Stimulated activated CD8-positive, alpha-beta memory T cell treated with anti-CD3 and anti-CD28 coated beads, Interleukin-12 subunit alpha, Interleukin-12 subunit beta, amount 100 ng/mL, for 24 hours (primary cell): ENCODE results near the gene CCL26.

Source experiments
- DNase-seq: peaks from one replicate; pipeline ENCODE4 v3.0.0-alpha.2; 2020; ENCODE audit errors: extremely low read depth

CCL26 gene, protein sequence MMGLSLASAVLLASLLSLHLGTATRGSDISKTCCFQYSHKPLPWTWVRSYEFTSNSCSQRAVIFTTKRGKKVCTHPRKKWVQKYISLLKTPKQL

DNA sequence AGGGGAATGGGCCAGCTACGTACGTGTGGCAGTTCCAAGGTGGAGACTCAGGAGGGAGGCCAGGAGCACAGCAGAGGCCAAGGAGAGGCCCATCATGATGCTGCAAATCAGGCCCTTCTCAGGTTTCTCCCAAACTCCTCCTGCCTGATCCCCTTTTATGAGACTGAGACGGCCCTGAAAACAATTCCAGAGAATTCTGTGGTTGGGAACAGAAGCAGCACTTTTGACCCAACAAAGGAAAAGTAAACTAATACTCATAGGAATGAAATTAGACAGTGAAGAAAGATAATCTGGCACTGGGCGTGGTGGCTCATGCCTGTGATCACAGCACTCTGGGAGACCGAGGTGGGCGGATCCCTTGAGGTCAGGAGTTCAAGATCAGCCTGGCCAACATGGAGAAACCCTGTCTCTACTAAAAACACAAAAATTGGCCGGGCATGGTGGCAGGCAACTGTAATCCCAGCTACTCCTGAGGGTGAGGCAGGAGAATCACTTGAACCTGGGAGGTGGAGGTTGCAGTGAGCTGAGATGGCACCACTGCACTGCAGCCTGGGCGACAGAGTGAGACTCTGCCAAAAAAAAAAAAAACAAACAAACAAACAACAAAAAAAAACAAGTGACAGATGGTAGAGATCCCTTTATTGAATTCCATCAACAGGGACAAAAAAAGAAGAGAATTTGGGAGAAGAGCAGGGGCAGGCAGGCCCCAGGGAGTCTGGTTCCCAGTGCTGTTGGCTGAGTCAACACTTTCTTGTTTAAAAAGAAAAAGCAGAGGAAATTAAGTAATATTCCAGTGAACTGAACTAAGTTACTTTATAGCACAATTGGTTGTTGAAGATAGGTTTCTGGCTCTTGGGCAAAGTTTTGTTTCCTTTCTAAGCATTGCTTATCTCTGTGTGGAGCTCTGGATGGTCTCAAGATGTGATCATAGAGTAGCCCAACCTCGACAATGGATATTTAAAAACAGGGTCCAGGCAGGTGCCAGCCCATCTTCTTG, at the start of gene CCL26:
TSS of gene CCL26 (minus strand) at position 131 of the 997 bp plus-strand sequence. CDS start at position 96, 35 bp downstream.
- DNase-seq = no peak

GRCh38 chr7:75820688-75821087, 48.7 kb upstream of the CCL26 start:
- DNase-seq = no peak

GRCh38 chr7:75819711-75820110, 47.7 kb upstream of the CCL26 start:
- DNase-seq = no peak

DNA sequence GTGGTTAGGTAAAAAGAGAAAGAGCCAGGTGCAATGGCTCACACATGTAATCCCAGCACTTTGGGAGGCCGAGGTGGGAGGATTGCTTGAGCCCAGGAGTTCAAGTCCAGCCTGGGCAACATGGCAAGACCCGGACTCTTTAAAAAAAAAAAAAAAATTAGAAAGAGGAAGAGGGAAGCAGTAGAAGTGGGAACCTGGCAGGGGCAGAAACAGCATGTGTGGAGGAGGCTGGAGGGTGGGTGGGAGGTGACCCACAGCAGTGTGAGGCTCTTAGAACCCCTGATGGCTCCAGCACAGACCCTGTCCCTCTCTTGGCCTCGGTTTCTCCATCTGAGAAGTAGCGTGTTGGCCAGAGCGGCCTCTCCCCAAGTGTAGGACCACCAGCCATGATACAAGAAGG, 46.5 kb upstream of the CCL26 start:
- DNase-seq = no peak

DNA sequence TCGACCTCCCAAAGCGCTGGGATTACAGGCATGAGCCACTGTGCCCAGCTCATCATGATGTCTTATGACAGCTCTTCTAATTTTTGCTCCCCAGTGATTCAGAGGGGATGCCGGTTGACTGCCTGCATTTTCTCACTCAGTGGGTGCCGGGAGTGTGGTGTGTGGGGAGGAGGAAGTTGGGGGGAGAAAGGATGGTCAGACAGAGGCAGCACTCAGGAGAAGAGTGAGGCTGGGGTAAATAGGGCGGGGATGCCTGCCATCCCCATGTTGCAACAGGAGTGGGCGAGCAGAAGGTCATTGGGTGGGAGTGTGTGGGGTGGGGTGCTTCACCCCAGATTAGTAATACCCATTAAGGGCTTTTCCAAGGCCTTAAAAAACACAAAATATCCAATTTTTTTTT, 45.1 kb upstream of the CCL26 start:
- DNase-seq = no peak

- no peak for DNase-seq
These were observed 43.5 kb upstream of the CCL26 start for GRCh38 chr7:75815418-75816064.

DNA sequence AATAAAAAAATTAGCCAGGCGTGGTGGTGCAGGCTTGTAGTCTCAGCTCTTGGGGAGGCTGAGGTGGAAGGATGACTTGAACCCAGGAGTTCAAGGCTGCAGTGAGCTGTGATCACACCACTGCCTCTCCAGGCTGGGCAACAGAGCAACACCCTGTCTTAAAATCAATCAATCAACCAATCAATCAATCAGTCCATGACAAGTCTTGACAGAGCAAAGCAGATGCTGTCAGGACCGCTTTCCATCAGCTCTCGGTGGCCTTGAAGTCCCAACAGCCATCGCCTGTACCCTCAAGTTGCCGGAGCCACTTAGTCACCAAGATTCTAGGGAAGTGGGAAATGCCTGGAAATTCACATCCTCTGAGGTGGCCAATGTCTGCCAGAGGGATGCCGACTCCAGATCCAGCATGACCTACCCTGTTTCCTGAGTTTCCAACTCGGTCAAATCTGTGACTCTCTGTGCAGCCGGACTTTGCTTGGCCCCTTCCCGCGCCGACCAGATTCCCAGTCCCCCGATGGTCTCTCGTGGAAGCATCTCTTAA, 42.5 kb upstream of the CCL26 start:
- no peak for DNase-seq

- DNase-seq = no peak
These were observed 41.8 kb upstream of the CCL26 start, which contains the start of gene CCL24 for GRCh38 chr7:75813781-75814236. Gene CCL24 (minus strand): TSS chr7:75813806. CDS start chr7:75813715, 91 bp downstream.

- no peak for DNase-seq
These were observed 41.1 kb upstream of the CCL26 start for GRCh38 chr7:75813084-75813483.

- no peak for DNase-seq
These were observed 40.1 kb upstream of the CCL26 start for GRCh38 chr7:75811894-75812678.

- no peak for DNase-seq
These were observed 37.4 kb upstream of the CCL26 start for GRCh38 chr7:75809396-75809795.

DNA sequence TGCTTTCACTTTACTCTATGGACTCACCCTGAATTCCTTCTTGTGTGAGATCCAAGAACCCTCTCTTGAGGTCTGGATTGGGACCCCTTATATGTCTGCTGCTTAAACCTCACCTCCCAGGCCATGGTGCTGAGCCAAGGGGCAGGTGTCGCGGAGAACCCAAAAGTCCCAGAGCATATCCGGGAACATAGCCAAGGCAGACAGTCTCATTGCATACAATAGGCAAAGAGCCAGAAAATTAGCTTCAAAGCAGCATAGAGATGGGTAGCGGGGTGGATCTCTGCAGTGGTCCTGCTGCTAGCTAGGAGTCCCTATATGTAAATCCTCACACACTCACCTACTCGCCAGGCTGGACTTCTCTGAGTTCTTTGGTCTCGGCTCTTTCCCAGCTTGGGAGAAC, 36.1 kb upstream of the CCL26 start:
- no peak for DNase-seq

GRCh38 chr7:75807452-75807851, 35.4 kb upstream of the CCL26 start:
- DNase-seq = no peak

- DNase-seq = no peak
These were observed 34.7 kb upstream of the CCL26 start for GRCh38 chr7:75806560-75807307.

DNA sequence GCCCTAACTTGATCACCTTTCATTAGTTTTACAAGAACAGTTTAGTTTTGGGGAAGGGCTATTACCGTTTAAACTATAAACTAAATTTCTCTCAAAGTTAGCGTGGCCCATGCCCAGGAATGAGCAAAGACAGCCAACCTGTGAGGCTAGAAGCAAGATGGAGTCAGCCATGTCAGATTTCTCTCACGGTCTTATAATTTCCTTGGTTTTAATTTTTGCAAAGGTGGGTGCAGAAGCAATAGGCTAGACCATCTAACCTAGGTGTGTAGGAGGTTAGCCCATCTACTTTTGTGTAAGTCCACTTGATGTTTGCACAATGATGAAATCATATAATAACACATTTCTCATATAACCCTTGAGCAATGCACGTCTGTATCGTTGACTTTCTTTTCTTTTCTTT, 32.7 kb upstream of the CCL26 start:
- DNase-seq = no peak

DNA sequence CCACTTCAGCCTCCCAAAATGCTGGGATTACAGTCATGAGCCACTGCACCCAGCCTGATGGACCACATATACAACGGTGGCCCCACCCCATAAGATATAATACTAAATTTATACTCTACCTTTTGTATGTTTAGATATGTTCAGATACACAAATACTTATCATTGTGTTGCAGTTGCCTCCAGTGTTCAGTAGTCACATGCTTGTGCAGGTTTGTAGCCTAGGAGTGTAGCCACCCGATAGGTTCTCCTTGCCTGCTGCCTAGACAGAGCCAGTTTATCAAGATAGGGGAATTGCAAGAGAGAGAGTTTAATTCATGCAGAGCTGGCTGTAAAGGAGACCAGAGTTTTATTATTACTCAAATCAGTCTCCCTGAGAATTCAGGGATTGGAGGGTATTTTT, 32.0 kb upstream of the CCL26 start:
- DNase-seq = no peak

DNA sequence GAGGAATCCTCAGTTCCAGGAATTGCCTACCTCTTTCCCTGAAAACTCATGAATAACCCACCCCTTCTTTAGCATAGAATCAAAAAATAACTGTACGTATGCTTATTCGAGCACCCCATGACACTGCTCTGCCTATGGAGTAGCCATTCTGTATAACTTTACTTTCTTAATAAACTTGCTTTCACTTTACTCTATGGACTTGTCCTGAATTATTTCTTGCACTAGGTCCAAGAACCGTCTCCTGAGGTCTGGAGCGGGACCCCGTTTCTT, 30.5 kb upstream of the CCL26 start:
- DNase-seq = no peak

DNA sequence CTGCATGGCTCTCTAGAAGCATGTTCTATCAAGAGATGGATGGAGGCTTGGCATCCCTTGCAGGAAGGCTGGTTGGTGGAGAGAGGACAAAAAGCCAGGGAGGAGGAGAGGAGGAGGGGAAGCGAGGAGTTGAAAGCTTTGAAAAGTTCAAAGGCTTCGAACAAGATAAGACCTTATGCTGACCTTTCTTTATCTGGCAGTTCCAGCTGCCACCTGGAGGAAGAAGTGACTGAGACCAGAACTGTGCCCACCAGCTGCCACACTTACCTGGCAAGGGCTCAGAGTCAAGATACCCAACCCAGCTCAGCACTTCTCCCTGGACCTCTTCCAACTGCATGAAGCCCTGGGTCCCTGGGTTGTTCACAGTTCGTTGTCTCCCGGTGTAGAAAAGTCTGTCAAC, 26.8 kb upstream of the CCL26 start:
- DNase-seq = no peak

DNA sequence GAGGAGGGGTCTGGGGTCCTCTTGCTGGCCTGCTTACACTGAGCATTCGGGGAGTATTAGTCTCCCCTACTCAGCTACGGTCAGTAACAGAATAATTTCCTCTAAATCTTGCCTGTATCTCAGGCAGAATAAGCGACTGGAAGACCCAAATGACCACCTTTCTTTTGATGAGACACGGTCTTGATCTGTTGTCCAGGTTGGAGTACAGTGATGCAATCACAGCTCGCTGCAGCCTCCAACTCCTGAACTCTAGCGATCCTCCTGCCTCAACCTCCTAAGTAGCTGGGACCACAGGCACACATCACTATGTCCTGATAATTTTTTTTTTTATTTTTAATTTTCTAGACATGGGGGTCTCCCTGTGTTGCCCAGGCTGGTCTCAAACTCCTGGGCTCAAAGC, 24.4 kb upstream of the CCL26 start:
- DNase-seq = no peak

GRCh38 chr7:75795831-75796285, 23.8 kb upstream of the CCL26 start:
- no peak for DNase-seq

DNA sequence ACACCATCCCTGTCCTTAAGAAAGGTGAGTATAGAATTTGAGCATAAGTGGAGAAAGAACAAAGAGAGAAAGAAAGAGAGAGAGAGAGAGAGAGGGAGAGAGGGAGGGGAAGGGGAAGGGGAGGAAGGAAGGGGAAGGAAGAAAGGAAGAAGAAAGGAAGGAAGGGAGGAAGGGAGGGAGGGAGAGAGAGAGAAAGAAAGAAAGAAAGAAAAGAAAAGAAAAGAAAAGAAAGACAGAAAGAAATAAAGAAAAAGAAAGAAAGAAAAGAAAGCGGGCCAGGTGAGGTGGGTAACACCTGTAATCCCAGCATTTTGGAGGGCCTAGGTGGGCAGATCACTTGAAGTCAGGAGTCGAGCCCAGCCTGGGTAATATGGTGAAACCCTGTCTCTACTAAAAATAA, 21.7 kb upstream of the CCL26 start:
- DNase-seq = no peak
